ENCODE results near the gene IFNA10.
"Not testable (repeated sequence)": the region's sequence is repeated elsewhere in the genome, so short reads cannot be mapped to it uniquely, and the experiment has no call there.

Gene IFNA10

GRCh38 chr9:21172156-21172555 is 34.8 kb downstream of the IFNA10 start:
- no peak for TF ChIP-seq CTCF (conservative IDR thresholded peaks at IDR 0.05; ENCODE audit: control insufficient read depth, insufficient read depth, low read depth, low read length)
- H3K4me3 ChIP-seq (ENCODE audit: control insufficient read depth, low read depth, low read length): no peak overlapping the region
- no peak for DNase-seq (ENCODE audit: low read depth)

- TF ChIP-seq CTCF (conservative IDR thresholded peaks at IDR 0.05; ENCODE audit: control insufficient read depth, insufficient read depth, low read depth, low read length): no peak
- no peak for DNase-seq (ENCODE audit: low read depth)
- no peak overlapping the region for H3K4me3 ChIP-seq (ENCODE audit: control insufficient read depth, low read depth, low read length)
These were observed 35.6 kb downstream of the IFNA10 start for GRCh38 chr9:21171351-21171750.

DNA sequence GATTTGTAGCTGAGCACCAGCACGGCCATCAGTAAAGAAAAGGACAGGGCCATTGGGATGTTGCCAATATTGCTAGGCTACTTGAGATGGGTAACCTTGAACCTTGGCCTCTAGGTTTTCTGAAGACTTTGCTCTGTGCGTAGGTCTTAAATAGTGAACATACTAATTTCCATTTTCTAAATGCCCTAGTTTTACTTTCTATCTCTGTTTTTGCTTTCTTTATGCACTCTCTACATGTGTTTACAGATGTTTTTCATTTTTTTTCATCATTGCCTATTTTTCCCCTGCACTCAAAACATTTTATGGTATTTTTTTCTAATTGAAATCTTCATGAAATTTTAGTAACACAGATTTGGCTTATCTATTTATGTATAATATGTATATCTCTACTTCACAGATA is 40.4 kb downstream of the IFNA10 start, which contains the start of gene IFNA21:
IFNA21 (minus strand) TSS at position 101 of the 400 bp plus-strand sequence; CDS start at position 53, 48 bp downstream.
- not testable (repeated sequence) for DNase-seq (ENCODE audit: low read depth)

GRCh38 chr9:21165516-21165915 is 41.4 kb downstream of the IFNA10 start:
- DNase-seq (ENCODE audit: low read depth): no peak
- no peak for TF ChIP-seq CTCF (conservative IDR thresholded peaks at IDR 0.05; ENCODE audit: control insufficient read depth, insufficient read depth, low read depth, low read length)
- H3K4me3 ChIP-seq (ENCODE audit: control insufficient read depth, low read depth, low read length): no peak overlapping the region

More for the DNA sequence above, 40.4 kb downstream of the IFNA10 start, which contains the start of gene IFNA21:
- not testable (repeated sequence) for H3K4me3 ChIP-seq (ENCODE audit: control insufficient read depth, low read depth, low read length)

DNA sequence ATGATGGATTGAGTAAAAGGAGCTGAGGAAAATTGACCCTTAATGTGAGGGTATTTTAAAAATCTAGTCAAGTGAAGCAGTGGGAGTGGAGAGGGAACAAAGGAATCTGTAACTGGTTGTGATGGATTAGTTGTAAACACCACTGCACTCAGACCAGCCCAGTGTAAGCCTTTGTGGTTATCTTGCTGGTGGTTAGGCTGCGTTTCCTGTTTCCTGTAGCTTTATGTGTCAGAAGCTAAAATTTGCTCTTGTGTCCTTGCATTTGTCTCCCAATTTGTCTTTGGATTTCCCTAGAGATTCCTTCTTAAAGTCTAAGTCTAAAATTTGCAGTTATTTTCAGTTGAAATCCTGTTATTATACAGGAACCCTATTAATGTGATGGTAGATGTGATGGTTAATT is 46.8 kb downstream of the IFNA10 start:
- peak; percentile 0 for DNase-seq (ENCODE audit: low read depth)

More for the DNA sequence above, 46.8 kb downstream of the IFNA10 start:
- no peak for TF ChIP-seq CTCF (conservative IDR thresholded peaks at IDR 0.05; ENCODE audit: control insufficient read depth, insufficient read depth, low read depth, low read length)
- H3K4me3 ChIP-seq (ENCODE audit: control insufficient read depth, low read depth, low read length): no peak overlapping the region

Measured in fibroblast of mammary gland (primary cell).